SK-N-SH (cell line): Measurements from ENCODE around the gene RASA4B. TPM values are rescaled to one million over a fixed set of nuclear protein-coding genes. Genes with fewer than 3 reads are reported as not detected.

Experiments used
- CTCF ChIA-PET: fragments of 300-600, 350-600 bp; formaldehyde crosslinking; extraction: SDS; loops from one replicate; lab custom pipeline; 2021; lab: Yijun Ruan, JAX
- POLR2A ChIA-PET: fragments of 350-600 bp; sonication (Branson Sonifier 250); formaldehyde crosslinking; extraction: SDS; loops from one replicate; lab custom pipeline; 2020; ENCODE audit warnings: antibody characterized with exemption, inconsistent platforms; lab: Yijun Ruan, JAX
- DNase-seq: peaks from one replicate; pipeline ENCODE4 v3.0.0; 2012
- H2AFZ ChIP-seq: fragments of 200-600 bp; sonication (generic); 2 replicates; pipeline ENCODE4 v1.8.1; 2016; ENCODE audit warnings: antibody characterized with exemption, mild to moderate bottlenecking, low read depth
- H3F3A ChIP-seq: fragments of 200-600 bp; sonication (generic); replicated peaks from 2 replicates; pipeline ENCODE3; 2016; ENCODE audit warnings: antibody characterized with exemption, mild to moderate bottlenecking; ENCODE audit not compliant: insufficient read depth
- H3K27ac ChIP-seq, 2 experiments: fragments of 200-500 bp in 1 of 2; fragments of 200-600 bp in 1 of 2; sonication (Bioruptor generic) in 1 of 2; sonication (generic), shearing (Covaris generic) in 1 of 2; 2 replicates each; pipeline versions ENCODE4 v1.5.1 to v1.6.1; 2014 to 2016; ENCODE audit warnings: low read depth in 2 of 2, inconsistent platforms in 1 of 2, low read length in 1 of 2, mild to moderate bottlenecking in 1 of 2, mixed read lengths in 1 of 2
- H3K27me3 ChIP-seq: fragments of 200-600 bp; sonication (generic), shearing (Covaris generic); 2 replicates; pipeline ENCODE4 v1.6.1; 2016; ENCODE audit warnings: mixed run types; ENCODE audit not compliant: insufficient read depth
- H3K36me3 ChIP-seq, 2 experiments: fragments of 200-500 bp in 1 of 2; fragments of 200-600 bp in 1 of 2; sonication (Bioruptor generic) in 1 of 2; sonication (generic) in 1 of 2; replicated peaks in 1 of 2; 2 replicates each; pipeline versions ENCODE3 to v1.5.1; 2014 to 2016; ENCODE audit warnings: low read length in 1 of 2, mild to moderate bottlenecking in 1 of 2; ENCODE audit not compliant: insufficient read depth in 2 of 2, control insufficient read depth in 1 of 2
- H3K4me1 ChIP-seq, 2 experiments: fragments of 200-500 bp in 1 of 2; fragments of 200-600 bp in 1 of 2; sonication (Bioruptor generic) in 1 of 2; sonication (generic), shearing (Covaris generic) in 1 of 2; 2 replicates each; pipeline versions ENCODE4 v1.5.1 to v1.6.1; 2014 to 2016; ENCODE audit warnings: low read depth in 1 of 2, low read length in 1 of 2, mixed run types in 1 of 2; ENCODE audit not compliant: insufficient read depth in 2 of 2, control insufficient read depth in 1 of 2
- H3K4me2 ChIP-seq: fragments of 200-600 bp; sonication (generic), shearing (Covaris generic); 2 replicates; pipeline ENCODE4 v1.6.1; 2017; ENCODE audit warnings: mixed run types
- H3K4me3 ChIP-seq, 2 experiments: fragments of 200-500 bp in 1 of 2; fragments of 200-600 bp in 1 of 2; sonication (Bioruptor generic) in 1 of 2; sonication (generic), shearing (Covaris generic) in 1 of 2; 2 replicates each; pipeline versions ENCODE4 v1.5.1 to v1.8.1; 2014 to 2016; ENCODE audit warnings: low read depth in 2 of 2, inconsistent platforms in 1 of 2, low read length in 1 of 2, mild to moderate bottlenecking in 1 of 2, mixed read lengths in 1 of 2, moderate library complexity in 1 of 2
- H3K79me2 ChIP-seq: fragments of 200-600 bp; sonication (generic); 2 replicates; pipeline ENCODE4 v1.8.1; 2017; ENCODE audit warnings: mild to moderate bottlenecking; ENCODE audit not compliant: insufficient read depth
- H3K9ac ChIP-seq: fragments of 200-600 bp; sonication (generic); 2 replicates; pipeline ENCODE4 v1.6.1; 2017; ENCODE audit warnings: mixed run types
- H3K9me2 ChIP-seq: fragments of 200-600 bp; sonication (generic); 2 replicates; pipeline ENCODE4 v1.6.1; 2017; ENCODE audit warnings: mixed run types
- H3K9me3 ChIP-seq: fragments of 200-600 bp; sonication (generic); 2 replicates; pipeline ENCODE4 v1.6.1; 2017; ENCODE audit warnings: mixed run types, mild to moderate bottlenecking, moderate library complexity
- H4K20me1 ChIP-seq: fragments of 200-600 bp; sonication (generic); 2 replicates; pipeline ENCODE4 v1.6.1; 2017; ENCODE audit warnings: mild to moderate bottlenecking, mixed run types; ENCODE audit not compliant: insufficient read depth
- CHD2 ChIP-seq: fragments of 150-350 bp; IDR thresholded peaks from 2 replicates; pipeline ENCODE4 v1.6.1; 2018; ENCODE audit warnings: low read length; ENCODE audit not compliant: partially characterized antibody
- CTCF ChIP-seq: fragments of 200-600 bp; sonication (generic); IDR thresholded peaks from 2 replicates; pipeline ENCODE4 v1.6.1; 2017; ENCODE audit warnings: antibody characterized with exemption, mild to moderate bottlenecking, moderate library complexity
- EZH2phosphoT487 ChIP-seq: fragments of 200-600 bp; sonication (generic); IDR thresholded peaks from 2 replicates; pipeline ENCODE4 v1.6.1; 2017; ENCODE audit warnings: low read depth, mixed run types, mild to moderate bottlenecking, antibody characterized with exemption, moderate library complexity, borderline replicate concordance
- FOXM1 ChIP-seq: IDR thresholded peaks from 2 replicates; pipeline ENCODE4 v1.4.0; 2012; ENCODE audit warnings: low read depth, mild to moderate bottlenecking
- GATA2 ChIP-seq: sonication (generic); formaldehyde crosslinking; IDR thresholded peaks from 2 replicates; pipeline ENCODE4 v1.5.0; 2020; ENCODE audit warnings: mild to moderate bottlenecking, missing genetic modification reagents
- IRF3 ChIP-seq: fragments of 150-350 bp; IDR thresholded peaks from 2 replicates; pipeline ENCODE4 v1.6.1; 2016; ENCODE audit warnings: mild to moderate bottlenecking, low read depth, low read length
- JUND ChIP-seq: IDR thresholded peaks from 2 replicates; pipeline ENCODE4 v1.4.0; 2012
- MEF2A ChIP-seq: IDR thresholded peaks from 2 replicates; pipeline ENCODE4 v1.4.0; 2012; ENCODE audit warnings: low read depth, borderline replicate concordance
- NFIC ChIP-seq: IDR thresholded peaks from 2 replicates; pipeline ENCODE4 v1.4.0; 2012; ENCODE audit warnings: borderline replicate concordance
- PBX3 ChIP-seq: IDR thresholded peaks from 2 replicates; pipeline ENCODE4; 2012
- RAD21 ChIP-seq: IDR thresholded peaks from 2 replicates; pipeline ENCODE4 v1.6.1; 2012; ENCODE audit warnings: mild to moderate bottlenecking, low read length
- RFX5 ChIP-seq: IDR thresholded peaks from 2 replicates; pipeline ENCODE4 v1.6.1; 2012; ENCODE audit warnings: mild to moderate bottlenecking, improper control_type of control experiment, low read length
- SMC3 ChIP-seq: IDR thresholded peaks from 2 replicates; pipeline ENCODE4 v1.6.1; 2012; ENCODE audit warnings: low read depth, low read length, improper control_type of control experiment
- TAF1 ChIP-seq: IDR thresholded peaks from 2 replicates; pipeline ENCODE4 v1.6.1; 2012; ENCODE audit warnings: low read depth, mild to moderate bottlenecking, low read length, moderate library complexity, borderline replicate concordance
- USF1 ChIP-seq: IDR thresholded peaks from 2 replicates; pipeline ENCODE4 v1.4.0; 2012; ENCODE audit warnings: low read depth, borderline replicate concordance
- YY1 ChIP-seq: IDR thresholded peaks from 2 replicates; pipeline ENCODE4 v1.4.0; 2012; ENCODE audit warnings: low read depth, mild to moderate bottlenecking
- WGBS: methylation state at CpG from one replicate; pipeline ENCODE4 v1.1.6; 2017; ENCODE audit warnings: low lambda C conversion rate; 5-methylcytosine and 5-hydroxymethylcytosine counted together
- polyA plus RNA-seq, 3 experiments: library from polyadenylated mRNA; depleted of rRNA; stranded (reverse); fragments of >200 nt; gene quantifications; 2 replicates each; pipeline ENCODE4 v1.2.3, GENCODE V29; 2012

The RASA4B gene
- polyA plus RNA-seq, 1 of the 3 experiments (the other 2 are of a cell fraction): 19.5 TPM

- TF ChIP-seq NFIC (no peak), GATA2 (CRISPR knock-in tag) (no peak), JUND (peak; percentile 3; the same call in 1 of the 2 replicates), EZH2phosphoT487 (no peak), USF1 (peak; percentile 57; the same call in 1 of the 2 replicates), CHD2 (peak; percentile 59), PBX3 (no peak), MEF2A (no peak), YY1 (peak; percentile 44; the same call in 1 of the 2 replicates), RFX5 (0 out of 2 replicates have a peak, but pooled peaks have one; percentile 15), FOXM1 (no peak)
Observed at GRCh38 chr7:102451371-102452054, 66.1 kb downstream of the RASA4B start (continued).

GRCh38 chr7:102450242-102450641 is 67.3 kb downstream of the RASA4B start:
- H3K36me3 ChIP-seq: peaks cover 18 to 27% of the 10 kb centered on the region in 2 experiments
- H3K9me2 ChIP-seq: no peaks in the 10 kb centered on the region
- no peak overlapping the region for H3K9ac ChIP-seq
- H3K27me3 ChIP-seq: no peaks in the 10 kb centered on the region
- H3F3A ChIP-seq: peaks cover 17% of the 10 kb centered on the region
- no peak for TF ChIP-seq IRF3
- peak; percentile 41; the same call in 1 of the 2 replicates for TF ChIP-seq SMC3
- TF ChIP-seq CTCF: peak; percentile 40
- no peak for TF ChIP-seq TAF1
- peak; percentile 52 for TF ChIP-seq RAD21
- no peaks in the 10 kb centered on the region for H3K9me3 ChIP-seq
- no peak overlapping the region for H2AFZ ChIP-seq
- WGBS: 79% methylated on average over 4 of the region's 6 CpGs
- no peak overlapping the region for H3K4me3 ChIP-seq
- peaks cover 0 to 10% of the 10 kb centered on the region in 2 experiments; a peak in 1 of 4 replicates for H3K4me1 ChIP-seq
- POLR2A ChIA-PET: interaction anchor here (0.6 kb wide), 1 partner anchor 55 kb away, joined by 3 read pairs; the partner anchor contains the start of gene PRKRIP1
- no peak overlapping the region for H3K4me2 ChIP-seq
- CTCF ChIA-PET: interaction anchor here (1.1 to 5.5 kb wide), 12 partner anchors 10 to 180 kb away, joined by 3 to 40 read pairs (median 12); partner anchors contain the start of gene ALKBH4
- H4K20me1 ChIP-seq: no peaks in the 10 kb centered on the region
- DNase-seq: no peak
- H3K27ac ChIP-seq: no peak overlapping the region; a peak in 1 of 4 replicates
- no peaks in the 10 kb centered on the region; the same call in 1 of the 2 replicates for H3K79me2 ChIP-seq
